HG03521 (cell line): ENCODE measurements around the gene GLT1D1.

ENCODE experiments used
- ATAC-seq: cut with Tn5 transposase; IDR thresholded peaks from one replicate; pipeline ENCODE4 v1.9.1; 2021; ENCODE audit warnings: mild to moderate bottlenecking, moderate library complexity; ENCODE audit not compliant: unreplicated experiment

The GLT1D1 gene

GRCh38 chr12:128909653-128910052 lies 56.4 kb downstream of the GLT1D1 start:
- ATAC-seq: no peak

GRCh38 chr12:128910629-128911028 lies 57.4 kb downstream of the GLT1D1 start:
- ATAC-seq: no peak

- no peak for ATAC-seq
Observed at GRCh38 chr12:128911861-128912260, 58.6 kb downstream of the GLT1D1 start.

- ATAC-seq: peak; percentile 92
Observed at GRCh38 chr12:128914908-128915563, 61.8 kb downstream of the GLT1D1 start.

- no peak for ATAC-seq
Observed at GRCh38 chr12:128916425-128916824, 63.1 kb downstream of the GLT1D1 start.

- ATAC-seq: no peak
Observed at GRCh38 chr12:128918481-128919260, 65.4 kb downstream of the GLT1D1 start.

GRCh38 chr12:128920468-128920867 lies 67.2 kb downstream of the GLT1D1 start:
- ATAC-seq: no peak

- no peak for ATAC-seq
Observed at GRCh38 chr12:128928361-128928760, 75.1 kb downstream of the GLT1D1 start.

- ATAC-seq: no peak
Observed at GRCh38 chr12:128929057-128929456, 75.8 kb downstream of the GLT1D1 start.

- ATAC-seq: no peak
Observed at GRCh38 chr12:128930606-128931005, 77.3 kb downstream of the GLT1D1 start.

- ATAC-seq: no peak
Observed at GRCh38 chr12:128932521-128932920, 79.2 kb downstream of the GLT1D1 start.

GRCh38 chr12:128933039-128933438 lies 79.8 kb downstream of the GLT1D1 start:
- no peak for ATAC-seq

- ATAC-seq: no peak
Observed at GRCh38 chr12:128933926-128934325, 80.6 kb downstream of the GLT1D1 start.

- ATAC-seq: no peak
Observed at GRCh38 chr12:128938886-128939285, 85.6 kb downstream of the GLT1D1 start.

GRCh38 chr12:128940090-128940888 lies 87.0 kb downstream of the GLT1D1 start:
- ATAC-seq: no peak

- no peak for ATAC-seq
Observed at GRCh38 chr12:128940974-128941373, 87.7 kb downstream of the GLT1D1 start.

- no peak for ATAC-seq
Observed at GRCh38 chr12:128942960-128943477, 89.7 kb downstream of the GLT1D1 start.

- no peak for ATAC-seq
Observed at GRCh38 chr12:128944956-128945355, 91.7 kb downstream of the GLT1D1 start.

- ATAC-seq: no peak
Observed at GRCh38 chr12:128947209-128947608, 93.9 kb downstream of the GLT1D1 start.

- no peak for ATAC-seq
Observed at GRCh38 chr12:128949086-128949485, 95.8 kb downstream of the GLT1D1 start.

- no peak for ATAC-seq
Observed at GRCh38 chr12:128951448-128951847, 98.2 kb downstream of the GLT1D1 start.
